Transverse colon (tissue), 4 donors: Measurements from ENCODE around the gene NSUN3.

Experiments used
- EP300 ChIP-seq: sonication (generic); formaldehyde crosslinking; IDR thresholded peaks from one replicate; pipeline ENCODE4 v1.6.1; 2017; ENCODE audit warnings: antibody characterized with exemption, low read depth
- POLR2A ChIP-seq: fragments of 450-650 bp; IDR thresholded peaks from one replicate; pipeline ENCODE4 v1.6.1; 2016; ENCODE audit warnings: antibody characterized with exemption, mild to moderate bottlenecking, moderate library complexity
- POLR2AphosphoS5 ChIP-seq, 3 donors: sonication (generic); formaldehyde crosslinking; IDR thresholded peaks; one replicate each; pipeline ENCODE4 v1.6.1; 2016; ENCODE audit warnings: antibody characterized with exemption in 3 of 3
- TF ChIP-seq, protein P1 (sequence below), 5 experiments: fragments of 200-600 bp in 3 of 5; fragments of 450-650 bp in 2 of 5; sonication (generic) in 3 of 5; IDR thresholded peaks; 1 replicate in 2 of 5; 2 replicates in 3 of 5; pipeline ENCODE4 v1.5.1; 2016 to 2017; ENCODE audit warnings: antibody characterized with exemption in 5 of 5, inconsistent platforms in 3 of 5, mild to moderate bottlenecking in 2 of 5, moderate library complexity in 1 of 5

DNA sequence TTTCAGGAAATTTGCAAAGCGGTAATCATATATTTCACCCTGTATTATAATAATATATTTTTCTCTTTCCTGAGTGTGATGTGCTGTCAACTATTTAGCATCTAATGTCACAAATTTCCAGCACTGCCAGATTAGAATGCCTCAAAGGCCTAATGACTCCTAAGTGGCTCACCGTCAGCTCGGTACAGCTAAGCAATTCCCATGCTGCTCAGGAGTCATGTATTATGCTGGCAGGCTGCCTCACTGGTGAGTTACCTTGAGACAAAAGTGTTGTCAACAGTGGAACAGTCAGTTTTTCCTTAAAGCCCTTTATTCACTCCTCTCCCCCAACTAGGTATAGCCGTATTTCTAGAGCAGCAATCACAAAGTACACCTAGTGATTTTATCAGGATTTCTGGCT lies 83.6 kb downstream of the NSUN3 start:
- TF ChIP-seq, protein P1, sequence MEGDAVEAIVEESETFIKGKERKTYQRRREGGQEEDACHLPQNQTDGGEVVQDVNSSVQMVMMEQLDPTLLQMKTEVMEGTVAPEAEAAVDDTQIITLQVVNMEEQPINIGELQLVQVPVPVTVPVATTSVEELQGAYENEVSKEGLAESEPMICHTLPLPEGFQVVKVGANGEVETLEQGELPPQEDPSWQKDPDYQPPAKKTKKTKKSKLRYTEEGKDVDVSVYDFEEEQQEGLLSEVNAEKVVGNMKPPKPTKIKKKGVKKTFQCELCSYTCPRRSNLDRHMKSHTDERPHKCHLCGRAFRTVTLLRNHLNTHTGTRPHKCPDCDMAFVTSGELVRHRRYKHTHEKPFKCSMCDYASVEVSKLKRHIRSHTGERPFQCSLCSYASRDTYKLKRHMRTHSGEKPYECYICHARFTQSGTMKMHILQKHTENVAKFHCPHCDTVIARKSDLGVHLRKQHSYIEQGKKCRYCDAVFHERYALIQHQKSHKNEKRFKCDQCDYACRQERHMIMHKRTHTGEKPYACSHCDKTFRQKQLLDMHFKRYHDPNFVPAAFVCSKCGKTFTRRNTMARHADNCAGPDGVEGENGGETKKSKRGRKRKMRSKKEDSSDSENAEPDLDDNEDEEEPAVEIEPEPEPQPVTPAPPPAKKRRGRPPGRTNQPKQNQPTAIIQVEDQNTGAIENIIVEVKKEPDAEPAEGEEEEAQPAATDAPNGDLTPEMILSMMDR (IDR thresholded peaks at IDR 0.05) = no peak
- TF ChIP-seq POLR2A (no peak), POLR2AphosphoS5 (IDR thresholded peaks at IDR 0.05) (no peak), EP300 (no peak)
